ENCODE data around the gene BRD9.
"Not testable (repeated sequence)": the region's sequence is repeated elsewhere in the genome, so short reads cannot be mapped to it uniquely, and the experiment has no call there.

The BRD9 gene

DNA sequence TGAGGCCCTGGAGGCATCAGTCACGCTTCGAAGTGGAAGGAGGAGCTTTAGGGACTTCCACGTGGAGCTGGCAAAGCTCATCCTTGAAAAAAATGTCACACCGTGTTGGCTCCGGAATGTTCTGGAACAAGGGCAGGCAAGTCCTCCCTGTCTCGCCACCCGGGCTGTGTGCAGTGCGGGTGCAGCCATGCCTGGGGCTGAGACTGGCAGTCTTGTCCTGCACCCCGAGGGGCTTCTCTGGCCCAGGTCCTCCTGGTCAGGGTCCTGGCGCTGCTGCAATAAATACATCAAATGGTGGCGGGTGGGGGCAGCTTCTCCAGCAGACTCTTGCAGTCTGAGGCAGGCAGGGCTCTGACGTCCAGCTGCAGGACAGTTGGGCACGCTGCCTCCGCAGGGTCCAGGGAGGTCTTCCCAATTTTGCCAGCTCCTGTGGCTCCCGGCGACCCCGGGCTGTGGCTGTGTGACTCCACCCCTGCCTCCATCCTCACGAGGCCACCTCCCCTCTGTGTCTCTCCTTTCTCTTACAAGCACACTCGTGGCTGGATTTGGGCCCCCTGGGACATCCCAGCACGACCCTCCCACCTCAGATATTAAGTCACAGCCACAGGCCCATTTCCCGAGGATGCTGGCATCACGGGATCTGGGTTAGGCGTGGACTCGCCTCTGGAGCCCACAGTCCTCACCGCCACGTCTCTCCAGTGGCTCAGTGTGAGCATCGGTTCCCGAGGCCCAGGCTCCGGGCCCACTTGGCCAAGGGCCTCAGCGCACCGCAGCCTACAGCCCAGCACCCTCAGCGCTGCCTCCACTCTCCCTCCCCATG, 50.0 kb downstream of the BRD9 start:
- not testable (repeated sequence) for H4K20me1 ChIP-seq (ENCODE audit: insufficient read depth); H3K4me3 ChIP-seq (IDR thresholded peaks at IDR 0.05; ENCODE audit: insufficient read depth, low read depth, low read length); H3K4me2 ChIP-seq; H3K79me2 ChIP-seq (ENCODE audit: insufficient read depth, low read depth); H3K27me3 ChIP-seq (ENCODE audit: insufficient read depth, low read depth); H3K36me3 ChIP-seq (ENCODE audit: insufficient read depth); H3K9ac ChIP-seq; H3K4me1 ChIP-seq (ENCODE audit: low read depth, poor library complexity, severe bottlenecking); H3K27ac ChIP-seq; H2AFZ ChIP-seq (ENCODE audit: low read depth)

DNA sequence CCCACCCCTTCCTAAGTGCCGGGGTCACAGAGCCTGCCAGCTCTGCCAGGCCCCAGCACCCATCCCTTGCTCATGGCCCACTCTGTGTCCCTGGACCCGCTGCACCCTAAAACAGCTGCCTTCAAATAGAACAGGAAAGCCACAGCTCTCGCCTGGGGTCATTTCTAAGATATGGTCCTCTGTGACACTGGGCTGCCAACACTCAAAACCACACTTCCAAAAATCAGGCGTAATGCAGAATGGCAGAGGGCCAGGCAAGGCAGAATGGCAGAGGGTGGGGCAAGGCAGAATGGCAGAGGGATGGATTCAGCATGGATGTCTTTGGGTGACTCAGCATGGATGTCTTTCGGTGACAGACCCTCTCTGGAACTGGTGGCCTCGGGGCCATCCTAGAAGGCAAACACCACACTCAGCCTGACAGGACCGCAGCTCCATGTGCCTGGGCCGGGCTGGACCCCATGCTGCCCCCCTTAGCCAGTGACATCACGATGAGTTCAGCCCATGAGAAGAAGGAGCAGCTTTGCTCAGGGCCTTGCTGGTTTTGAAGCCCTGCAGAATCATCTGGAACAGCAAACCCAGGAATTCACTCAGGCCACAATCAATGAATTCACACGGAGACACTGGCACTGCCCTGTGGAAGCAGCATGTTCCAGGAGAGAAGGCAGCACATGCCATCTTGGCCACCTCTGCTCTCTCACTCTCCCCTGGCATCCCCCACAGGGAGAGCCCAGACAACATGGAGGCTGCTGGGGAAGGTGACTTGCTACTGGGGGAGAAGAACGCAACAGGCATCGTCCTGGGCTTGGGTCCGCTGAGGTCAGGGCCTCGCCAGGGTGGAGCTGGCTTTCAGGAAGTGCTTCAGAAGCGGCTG, 50.8 kb downstream of the BRD9 start:
- H3K27me3 ChIP-seq (ENCODE audit: insufficient read depth, low read depth); H3K36me3 ChIP-seq (ENCODE audit: insufficient read depth); H3K27ac ChIP-seq; H3K4me3 ChIP-seq (IDR thresholded peaks at IDR 0.05; ENCODE audit: insufficient read depth, low read depth, low read length); H3K4me1 ChIP-seq (ENCODE audit: low read depth, poor library complexity, severe bottlenecking); H3K9ac ChIP-seq; H3K79me2 ChIP-seq (ENCODE audit: insufficient read depth, low read depth); H4K20me1 ChIP-seq (ENCODE audit: insufficient read depth); H2AFZ ChIP-seq (ENCODE audit: low read depth); H3K4me2 ChIP-seq: not testable (repeated sequence)

DNA sequence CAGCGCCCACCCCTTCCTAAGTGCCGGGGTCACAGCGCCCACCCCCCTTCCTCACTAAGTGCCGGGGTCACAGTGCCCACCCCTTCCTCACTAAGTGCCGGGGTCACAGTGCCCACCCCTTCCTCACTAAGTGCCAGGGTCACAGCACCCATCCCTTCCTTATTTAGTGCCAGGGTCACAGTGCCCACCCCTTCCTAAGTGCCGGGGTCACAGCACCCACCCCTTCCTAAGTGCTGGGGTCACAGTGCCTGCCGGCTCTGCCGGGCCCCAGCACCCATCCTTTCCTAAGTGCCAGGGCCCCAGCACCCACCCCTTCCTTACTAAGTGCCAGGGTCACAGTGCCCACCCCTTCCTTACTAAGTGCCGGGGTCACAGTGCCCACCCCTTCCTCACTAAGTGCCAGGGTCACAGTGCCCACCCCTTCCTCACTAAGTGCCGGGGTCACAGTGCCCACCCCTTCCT, 51.6 kb downstream of the BRD9 start:
- H4K20me1 ChIP-seq (ENCODE audit: insufficient read depth); H3K27me3 ChIP-seq (ENCODE audit: insufficient read depth, low read depth); H3K4me1 ChIP-seq (ENCODE audit: low read depth, poor library complexity, severe bottlenecking); H2AFZ ChIP-seq (ENCODE audit: low read depth); H3K36me3 ChIP-seq (ENCODE audit: insufficient read depth); H3K9ac ChIP-seq; H3K79me2 ChIP-seq (ENCODE audit: insufficient read depth, low read depth); H3K4me2 ChIP-seq; H3K27ac ChIP-seq; H3K4me3 ChIP-seq (IDR thresholded peaks at IDR 0.05; ENCODE audit: insufficient read depth, low read depth, low read length): not testable (repeated sequence)

GRCh38 chr5:840118-840973, 52.3 kb downstream of the BRD9 start:
- not testable (repeated sequence) for H3K27ac ChIP-seq; H3K4me1 ChIP-seq (ENCODE audit: low read depth, poor library complexity, severe bottlenecking); H3K79me2 ChIP-seq (ENCODE audit: insufficient read depth, low read depth); H3K27me3 ChIP-seq (ENCODE audit: insufficient read depth, low read depth); H3K36me3 ChIP-seq (ENCODE audit: insufficient read depth); H4K20me1 ChIP-seq (ENCODE audit: insufficient read depth); H2AFZ ChIP-seq (ENCODE audit: low read depth); H3K4me3 ChIP-seq (IDR thresholded peaks at IDR 0.05; ENCODE audit: insufficient read depth, low read depth, low read length); H3K4me2 ChIP-seq; H3K9ac ChIP-seq

DNA sequence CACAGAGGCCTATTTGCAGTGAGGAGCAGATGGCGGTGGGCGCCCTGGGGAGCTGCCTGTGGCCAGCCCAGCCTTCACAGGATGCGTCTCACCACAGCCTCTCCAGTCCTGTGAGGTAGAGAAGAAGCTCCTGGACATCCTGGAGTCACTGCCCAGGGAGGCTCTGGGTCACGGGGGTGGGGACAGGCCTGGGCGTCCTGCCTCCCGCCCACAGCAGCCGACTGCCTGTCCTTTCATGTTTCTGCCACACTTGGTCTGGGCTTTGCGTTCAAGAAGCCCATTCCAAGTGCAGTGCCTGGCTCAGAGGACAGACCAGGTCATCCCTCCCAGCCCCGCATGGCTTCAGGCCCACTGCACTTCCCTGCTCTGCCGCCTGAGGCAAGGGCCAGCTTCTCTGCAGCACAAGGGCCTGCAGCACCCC, 54.2 kb downstream of the BRD9 start:
- H3K27me3 ChIP-seq (ENCODE audit: insufficient read depth, low read depth) = not testable (repeated sequence)

GRCh38 chr5:837621-838121, 54.9 kb downstream of the BRD9 start:
- H3K4me3 ChIP-seq (IDR thresholded peaks at IDR 0.05; ENCODE audit: insufficient read depth, low read depth, low read length); H3K9ac ChIP-seq; H4K20me1 ChIP-seq (ENCODE audit: insufficient read depth); H2AFZ ChIP-seq (ENCODE audit: low read depth); H3K27me3 ChIP-seq (ENCODE audit: insufficient read depth, low read depth); H3K36me3 ChIP-seq (ENCODE audit: insufficient read depth); H3K79me2 ChIP-seq (ENCODE audit: insufficient read depth, low read depth); H3K4me2 ChIP-seq; H3K27ac ChIP-seq: not testable (repeated sequence)
- peaks cover 18% of the 10 kb centered on the region for H3K4me1 ChIP-seq (ENCODE audit: low read depth, poor library complexity, severe bottlenecking)

More for the DNA sequence above, 54.2 kb downstream of the BRD9 start:
- not testable (repeated sequence) for H3K36me3 ChIP-seq (ENCODE audit: insufficient read depth); H3K79me2 ChIP-seq (ENCODE audit: insufficient read depth, low read depth); H4K20me1 ChIP-seq (ENCODE audit: insufficient read depth); H3K4me3 ChIP-seq (IDR thresholded peaks at IDR 0.05; ENCODE audit: insufficient read depth, low read depth, low read length); H3K4me2 ChIP-seq; H3K9ac ChIP-seq; H2AFZ ChIP-seq (ENCODE audit: low read depth); H3K27ac ChIP-seq
- peaks cover 18% of the 10 kb centered on the region for H3K4me1 ChIP-seq (ENCODE audit: low read depth, poor library complexity, severe bottlenecking)

- H3K4me1 ChIP-seq (ENCODE audit: low read depth, poor library complexity, severe bottlenecking) = peaks cover 18% of the 10 kb centered on the region
- H3K36me3 ChIP-seq (ENCODE audit: insufficient read depth); H3K9ac ChIP-seq; H3K79me2 ChIP-seq (ENCODE audit: insufficient read depth, low read depth); H2AFZ ChIP-seq (ENCODE audit: low read depth); H3K4me3 ChIP-seq (IDR thresholded peaks at IDR 0.05; ENCODE audit: insufficient read depth, low read depth, low read length); H3K4me2 ChIP-seq; H4K20me1 ChIP-seq (ENCODE audit: insufficient read depth); H3K27me3 ChIP-seq (ENCODE audit: insufficient read depth, low read depth); H3K27ac ChIP-seq: not testable (repeated sequence)
Measured at GRCh38 chr5:835933-836612, 56.5 kb downstream of the BRD9 start.

- H3K4me3 ChIP-seq (IDR thresholded peaks at IDR 0.05; ENCODE audit: insufficient read depth, low read depth, low read length); H4K20me1 ChIP-seq (ENCODE audit: insufficient read depth); H3K79me2 ChIP-seq (ENCODE audit: insufficient read depth, low read depth); H3K27me3 ChIP-seq (ENCODE audit: insufficient read depth, low read depth); H3K36me3 ChIP-seq (ENCODE audit: insufficient read depth); H3K9ac ChIP-seq: not testable (repeated sequence)
- Histone ChIP-seq H3K4me1 (ENCODE audit: low read depth, poor library complexity, severe bottlenecking) (peaks cover 21% of the 10 kb centered on the region), H2AFZ (ENCODE audit: low read depth) (0 out of 2 replicates have a peak overlapping the region, but pooled peaks have one; percentile 8), H3K27ac (peak overlapping the region; percentile 39), H3K4me2 (peak overlapping the region; percentile 2)
Measured at GRCh38 chr5:834013-834412, 58.6 kb downstream of the BRD9 start.

DNA sequence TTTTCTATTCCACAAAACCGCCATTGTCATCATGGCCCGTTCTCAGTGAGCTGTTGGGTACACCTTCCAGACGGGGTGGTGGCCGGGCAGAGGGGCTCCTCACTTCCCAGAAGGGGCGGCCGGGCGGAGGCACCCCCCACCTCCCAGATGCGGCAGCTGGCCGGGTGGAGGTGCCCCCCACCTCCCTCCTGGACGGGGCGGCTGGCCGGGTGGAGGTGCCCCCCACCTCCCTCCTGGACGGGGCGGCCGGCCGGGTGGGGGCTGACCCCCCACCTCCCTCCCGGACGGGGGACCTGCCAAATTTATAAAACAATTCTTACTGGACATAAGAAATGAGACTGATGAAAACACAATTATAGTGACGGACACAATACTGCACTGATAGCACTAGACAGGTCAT, 64.4 kb downstream of the BRD9 start:
- H2AFZ ChIP-seq (ENCODE audit: low read depth); H3K27me3 ChIP-seq (ENCODE audit: insufficient read depth, low read depth); H3K9ac ChIP-seq; H3K4me1 ChIP-seq (ENCODE audit: low read depth, poor library complexity, severe bottlenecking); H4K20me1 ChIP-seq (ENCODE audit: insufficient read depth); H3K36me3 ChIP-seq (ENCODE audit: insufficient read depth); H3K27ac ChIP-seq; H3K4me3 ChIP-seq (IDR thresholded peaks at IDR 0.05; ENCODE audit: insufficient read depth, low read depth, low read length); H3K4me2 ChIP-seq; H3K79me2 ChIP-seq (ENCODE audit: insufficient read depth, low read depth): not testable (repeated sequence)

All from KMS-11 (cell line).